Esophagus mucosa (tissue), 1 donor: ENCODE data around the gene EGFL8. TPM values are rescaled to one million over a fixed set of nuclear protein-coding genes. Genes with fewer than 3 reads are reported as not detected.

ENCODE experiments used
- ATAC-seq: fragments of 200-7000 bp; cut with Tn5 transposase; one replicate; pipeline ENCODE4 v1.9.1; 2020
- total RNA-seq: library from RNA; stranded (reverse); gene quantifications from one replicate; pipeline ENCODE4 v1.2.4, GENCODE V29; 2023
- donor health status: DM: yes; HTN: yes; CAD: no.

Gene EGFL8
- total RNA-seq, 1 donor from 2014 or later: 10.2 TPM

DNA sequence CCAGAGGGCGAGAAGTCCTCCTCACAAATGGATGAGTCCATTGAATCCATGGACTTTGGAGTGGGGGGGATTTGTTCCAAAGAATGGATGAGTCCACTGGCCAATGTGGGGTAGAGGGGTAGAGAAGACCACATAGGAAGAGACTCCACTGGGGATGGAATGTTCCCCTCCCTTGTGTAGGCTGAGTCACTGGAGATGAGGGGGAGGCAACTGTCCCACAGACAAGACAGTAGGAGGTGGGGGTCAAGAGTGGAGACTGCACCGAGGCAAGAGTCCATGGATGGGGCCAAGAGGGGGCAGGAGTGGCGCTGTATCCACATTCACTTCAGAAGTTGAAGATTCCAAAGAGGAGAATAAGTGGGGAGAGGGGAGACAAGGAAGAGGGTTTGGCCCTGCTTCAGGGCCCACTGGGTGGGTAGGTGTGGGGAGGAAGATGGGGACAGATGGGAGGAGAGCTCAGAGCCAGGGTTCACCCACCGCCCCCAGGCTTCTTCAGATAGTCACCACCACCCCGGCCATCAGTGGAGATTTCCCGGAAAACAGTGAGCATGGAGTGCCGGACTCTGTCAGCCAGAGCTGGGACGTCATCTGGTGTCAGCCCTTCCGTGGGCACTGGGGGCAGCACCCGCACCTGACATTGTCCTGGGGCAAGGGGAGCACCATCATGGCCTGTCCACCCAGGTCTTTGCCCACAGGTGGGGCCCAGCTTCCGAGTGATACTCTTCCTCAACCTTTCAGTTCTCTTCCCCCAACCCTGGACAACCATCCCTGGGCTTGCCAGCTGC, 4.6 kb downstream of the EGFL8 start:
- ATAC-seq: no peak

- no peak for ATAC-seq
Measured at GRCh38 chr6:32170294-32170693, 5.9 kb downstream of the EGFL8 start.

GRCh38 chr6:32171234-32171633, 6.8 kb downstream of the EGFL8 start:
- no peak for ATAC-seq

GRCh38 chr6:32173051-32173727, 8.8 kb downstream of the EGFL8 start:
- no peak for ATAC-seq

- no peak for ATAC-seq
Measured at GRCh38 chr6:32174416-32174815, 10.0 kb downstream of the EGFL8 start.

DNA sequence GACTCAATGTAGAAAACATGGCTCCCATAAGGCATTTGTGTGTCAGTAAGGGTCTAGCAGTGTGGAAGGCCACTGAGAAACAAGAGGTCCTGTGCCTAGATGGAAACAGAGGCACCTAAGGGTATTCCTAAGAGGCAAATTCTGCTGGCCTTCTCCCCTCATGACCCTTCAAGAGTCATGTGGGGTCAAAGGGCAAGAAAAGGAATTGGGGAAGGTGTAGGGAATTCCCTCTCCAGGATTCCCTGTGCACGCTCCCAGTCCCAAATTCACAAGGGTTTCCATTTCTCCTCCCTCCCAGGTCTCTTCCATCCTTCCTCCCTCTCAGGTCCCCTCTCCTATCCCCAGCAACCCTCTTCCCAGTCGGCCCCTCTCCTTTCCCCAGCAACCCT, 10.9 kb downstream of the EGFL8 start:
- no peak for ATAC-seq

GRCh38 chr6:32175711-32176475, 11.5 kb downstream of the EGFL8 start, which contains the start of gene AGPAT1:
AGPAT1 (minus strand) TSS chr6:32176084; CDS start chr6:32171496, 4,588 bp downstream.
- peak; percentile 56 for ATAC-seq

DNA sequence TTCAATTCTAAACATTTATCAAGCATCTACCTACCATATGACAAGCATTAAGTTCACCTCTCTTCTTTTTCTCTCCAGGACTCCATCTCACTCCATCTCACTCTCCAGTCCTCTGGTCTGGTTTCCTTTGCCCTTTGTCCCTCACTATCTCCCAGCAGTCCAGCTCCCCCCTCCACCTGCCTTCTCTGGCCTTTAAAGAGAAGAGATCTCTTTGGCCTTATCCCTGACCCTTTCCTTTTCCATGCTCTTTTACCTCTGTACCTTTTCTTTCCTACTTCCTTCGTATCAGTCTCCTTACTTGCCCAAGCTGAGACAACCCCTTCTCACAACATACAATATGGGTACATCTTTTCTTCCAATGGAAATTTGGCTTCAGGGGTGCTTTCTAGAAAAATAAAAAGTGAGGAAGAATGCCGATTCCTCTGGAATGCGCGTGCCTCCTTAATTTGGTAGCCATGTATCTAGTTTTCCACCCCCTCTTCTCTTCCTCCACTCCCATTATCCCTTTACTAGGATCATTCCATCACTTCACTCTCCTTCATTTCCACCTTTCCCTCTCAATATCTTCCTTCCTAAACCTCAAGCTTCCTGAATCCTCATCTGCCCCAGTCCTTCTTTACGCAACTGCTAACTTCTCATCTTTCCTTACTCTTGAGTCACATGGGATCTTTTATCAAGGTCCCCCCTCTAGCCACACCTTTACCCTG, 12.2 kb downstream of the EGFL8 start:
- no peak for ATAC-seq

DNA sequence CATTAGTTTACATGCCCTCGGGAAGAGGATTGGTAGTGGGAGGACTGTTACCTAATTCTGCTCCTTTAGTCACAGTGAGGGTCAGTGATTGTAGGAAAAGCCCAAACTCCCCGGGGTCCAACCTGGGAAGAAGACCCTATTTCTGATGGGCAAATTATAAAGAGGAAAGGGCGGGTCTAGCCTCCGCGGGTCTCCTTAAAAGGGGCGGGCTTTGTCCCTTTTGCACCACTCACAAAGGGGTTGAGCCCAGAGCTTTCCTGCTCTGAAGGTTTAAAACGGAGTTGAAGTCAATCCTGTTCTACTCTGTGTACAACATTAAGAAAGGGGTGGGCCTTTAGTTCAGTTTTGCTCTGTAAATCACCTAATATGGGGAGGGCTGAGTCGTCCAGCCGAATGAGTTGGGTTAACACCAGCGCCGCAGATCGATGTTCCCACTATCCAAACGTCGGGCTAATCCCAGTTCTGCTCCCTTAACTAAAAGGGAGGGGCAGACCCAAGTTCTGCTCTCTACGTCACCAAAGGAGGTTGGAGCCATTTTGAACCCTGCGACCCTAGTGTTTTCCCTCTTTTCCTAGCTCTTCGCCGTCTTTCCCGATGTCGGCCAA, 12.9 kb downstream of the EGFL8 start:
- ATAC-seq: no peak

DNA sequence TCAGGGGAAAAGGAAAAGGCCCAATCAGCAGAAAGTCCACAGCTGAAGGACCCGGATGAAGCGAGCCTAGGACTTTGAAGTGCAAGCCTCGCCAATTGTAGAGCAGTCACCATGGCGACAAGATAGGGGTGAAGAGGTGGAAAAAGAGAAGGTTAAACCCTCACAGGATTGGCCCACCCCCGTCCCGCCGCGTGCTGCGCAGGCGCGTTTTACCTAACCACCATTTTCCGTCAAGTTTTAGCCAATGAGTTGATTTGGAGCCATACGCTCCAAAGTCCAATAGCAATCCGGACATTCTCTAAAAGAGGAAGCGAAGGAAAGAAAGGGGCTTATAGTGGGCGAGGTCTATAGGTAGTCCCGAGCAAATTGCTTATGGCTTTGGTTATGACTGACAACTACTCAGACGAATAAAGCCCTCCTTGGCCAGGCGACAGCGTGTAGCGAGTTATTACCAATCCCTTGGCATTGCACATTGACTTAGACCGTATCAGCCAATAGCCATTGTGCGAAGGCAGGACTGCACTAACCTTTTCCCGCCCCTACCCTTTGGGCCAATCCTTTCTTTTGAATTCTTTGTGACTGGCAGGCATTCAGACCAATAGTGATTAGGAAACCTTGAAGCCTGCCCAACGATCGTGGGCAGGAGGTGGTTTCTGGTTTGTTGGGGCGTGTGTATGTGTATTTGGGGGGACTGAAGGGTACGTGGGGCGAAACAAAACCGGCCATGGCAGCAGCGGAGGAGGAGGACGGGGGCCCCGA, 13.6 kb downstream of the EGFL8 start, which contains the start of gene RNF5:
TSS of gene RNF5 (plus strand) at position 618 of the 759 bp plus-strand sequence. CDS start at position 725, 107 bp downstream.
- ATAC-seq: peak; percentile 89

DNA sequence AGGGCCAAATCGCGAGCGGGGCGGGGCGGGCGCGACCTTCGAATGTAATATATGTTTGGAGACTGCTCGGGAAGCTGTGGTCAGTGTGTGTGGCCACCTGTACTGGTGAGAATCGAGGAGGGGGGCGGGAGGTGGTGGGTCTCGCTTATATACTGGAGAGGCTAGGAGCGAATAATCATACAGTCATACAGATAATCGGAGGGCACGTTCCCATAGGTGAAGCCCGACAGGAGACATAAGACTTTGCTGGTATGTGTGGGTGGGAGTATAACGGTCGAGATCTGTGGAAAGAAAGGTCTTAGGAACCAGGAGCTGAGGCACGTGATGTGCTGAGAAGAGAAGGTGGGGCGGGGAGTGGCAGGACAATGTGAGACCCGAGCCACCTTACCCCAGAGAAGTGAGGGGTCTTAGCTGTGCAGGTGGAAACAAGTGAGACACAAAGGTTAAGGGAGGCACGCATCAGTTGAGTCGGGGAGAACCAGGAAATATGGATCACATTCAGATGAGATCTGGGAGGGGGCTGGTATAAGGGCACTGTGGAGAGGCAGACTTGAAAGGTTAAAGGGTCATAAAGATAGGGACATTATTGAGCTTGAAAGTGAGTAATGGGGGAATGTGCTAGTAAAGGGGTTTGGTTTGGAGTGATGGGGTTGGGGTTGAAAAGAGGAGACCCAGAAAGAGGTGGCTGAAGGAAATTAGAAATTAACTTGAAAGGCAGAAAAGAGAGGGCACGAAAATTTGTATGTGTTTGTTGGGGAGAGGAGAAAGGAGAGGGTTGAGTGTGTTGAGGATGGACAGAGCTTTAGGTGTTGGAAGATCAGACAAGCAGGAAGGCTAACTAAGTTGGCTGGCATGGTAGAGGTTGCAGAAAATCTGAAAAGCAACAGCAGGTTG, 14.4 kb downstream of the EGFL8 start:
- ATAC-seq: no peak

DNA sequence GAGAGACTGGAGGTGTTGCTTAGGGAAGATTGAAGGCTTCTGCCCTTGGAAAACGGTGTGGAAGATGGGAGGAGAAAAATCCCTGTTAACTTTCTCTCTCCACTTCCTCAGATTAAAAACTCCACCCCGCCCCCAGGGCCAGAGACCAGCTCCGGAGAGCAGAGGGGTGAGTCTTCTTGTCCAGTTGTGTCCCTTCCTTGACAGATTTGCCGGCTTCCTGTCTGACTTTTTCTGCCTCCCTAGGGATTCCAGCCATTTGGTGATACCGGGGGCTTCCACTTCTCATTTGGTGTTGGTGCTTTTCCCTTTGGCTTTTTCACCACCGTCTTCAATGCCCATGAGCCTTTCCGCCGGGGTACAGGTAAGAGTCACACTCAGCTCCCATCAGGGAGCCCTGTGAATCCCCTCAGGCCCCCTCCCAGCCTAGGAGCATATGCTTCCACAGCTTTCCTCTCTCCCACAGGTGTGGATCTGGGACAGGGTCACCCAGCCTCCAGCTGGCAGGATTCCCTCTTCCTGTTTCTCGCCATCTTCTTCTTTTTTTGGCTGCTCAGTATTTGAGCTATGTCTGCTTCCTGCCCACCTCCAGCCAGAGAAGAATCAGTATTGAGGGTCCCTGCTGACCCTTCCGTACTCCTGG, 15.5 kb downstream of the EGFL8 start:
- ATAC-seq: no peak

DNA sequence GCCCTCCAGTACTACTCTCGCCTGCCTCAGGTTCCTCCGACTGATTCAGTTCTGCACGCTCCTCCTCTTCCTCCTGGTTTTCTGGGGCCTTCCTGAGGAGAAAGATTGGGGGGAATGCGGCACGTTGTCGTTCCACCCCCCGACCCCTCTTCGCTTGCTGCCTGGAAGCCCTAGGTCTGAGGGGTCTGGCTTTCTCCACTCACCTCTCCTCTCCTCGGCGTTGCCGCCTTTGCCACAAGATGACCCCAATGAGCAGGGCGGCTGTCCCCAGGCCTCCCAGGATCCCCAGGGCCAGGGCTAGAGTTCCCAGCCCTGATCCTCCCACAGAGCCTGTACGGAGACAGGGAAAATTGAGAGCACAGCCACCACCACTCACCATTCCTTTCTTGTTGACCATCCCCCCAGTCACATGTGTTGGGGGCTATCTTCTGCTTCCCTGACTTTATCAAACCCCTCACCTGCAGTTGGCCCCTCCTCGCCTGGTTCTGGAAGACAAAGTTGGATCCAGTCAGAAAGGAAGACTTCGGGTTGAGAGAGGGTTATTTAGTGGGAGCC, 16.8 kb downstream of the EGFL8 start:
- ATAC-seq: no peak

DNA sequence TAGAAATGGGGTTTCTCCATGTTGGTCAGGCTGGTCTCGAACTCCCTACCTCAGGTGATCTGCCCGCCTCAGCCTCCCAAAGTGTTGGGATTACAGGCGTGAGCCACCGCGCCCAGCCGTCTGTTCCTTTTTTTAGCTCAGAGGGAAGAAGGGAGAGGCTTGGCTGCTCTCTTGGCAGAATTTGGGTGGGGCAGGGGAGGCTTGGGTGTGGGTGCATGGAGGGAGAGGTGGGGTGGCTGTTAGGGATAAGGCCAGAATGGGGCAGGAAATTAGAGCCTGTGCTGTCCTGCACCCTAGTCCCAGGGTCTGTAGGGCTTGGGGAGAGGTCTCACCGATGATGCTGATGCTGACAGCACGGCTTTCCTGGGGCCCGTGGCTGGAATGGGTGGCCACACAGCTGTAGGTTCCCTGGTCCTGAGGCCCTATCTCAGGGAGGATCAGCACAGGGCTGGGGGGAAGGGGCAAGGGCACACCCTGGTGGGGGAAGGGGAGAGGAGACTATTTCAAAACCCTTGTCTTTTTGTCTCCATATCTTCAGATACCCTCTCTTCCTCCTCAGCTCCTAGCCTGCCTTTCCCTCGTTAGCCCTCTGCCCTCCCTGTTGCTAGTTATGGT, 17.6 kb downstream of the EGFL8 start:
- ATAC-seq: no peak

DNA sequence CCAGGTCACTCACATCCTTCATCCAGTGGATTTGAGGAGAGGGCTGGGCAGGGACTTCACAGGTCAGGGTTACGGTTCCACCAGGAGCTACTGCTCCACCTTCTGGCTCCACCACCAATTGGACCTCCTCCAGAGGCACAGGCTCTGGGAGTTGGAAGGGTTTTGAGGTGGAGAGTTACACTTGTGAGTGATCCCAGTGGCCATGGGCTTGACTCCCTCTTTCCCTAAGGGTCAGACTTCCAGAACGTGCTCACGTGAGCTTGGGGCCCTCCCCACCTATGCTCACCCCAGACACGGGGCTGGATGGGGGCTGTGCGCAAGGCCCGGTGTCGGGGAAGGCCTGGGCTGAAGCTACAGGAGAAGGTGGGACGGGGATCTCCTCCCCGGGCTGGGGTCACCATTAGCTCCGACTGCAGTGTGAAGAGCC, 18.2 kb downstream of the EGFL8 start:
- no peak for ATAC-seq

DNA sequence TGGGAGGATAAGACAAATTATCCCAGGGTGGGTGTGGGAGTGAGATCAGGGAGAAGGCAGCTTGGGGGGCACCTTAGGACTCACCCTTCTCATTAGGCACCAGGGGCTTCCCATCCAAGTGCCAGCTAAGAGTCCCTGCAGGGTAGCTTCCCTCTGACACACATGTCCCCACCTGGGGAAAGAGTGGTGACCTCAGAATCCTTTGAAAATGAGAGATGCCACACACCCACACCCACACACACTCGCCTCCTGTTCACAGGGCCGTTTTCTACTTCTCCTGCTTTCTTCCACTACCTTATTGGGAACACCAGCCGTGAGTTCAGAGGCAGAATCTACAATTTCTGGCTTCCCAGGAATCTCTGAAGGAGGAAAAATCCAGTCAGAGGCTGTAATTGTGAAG, 18.6 kb downstream of the EGFL8 start:
- no peak for ATAC-seq

GRCh38 chr6:32183483-32184083, 19.2 kb downstream of the EGFL8 start:
- ATAC-seq: no peak

DNA sequence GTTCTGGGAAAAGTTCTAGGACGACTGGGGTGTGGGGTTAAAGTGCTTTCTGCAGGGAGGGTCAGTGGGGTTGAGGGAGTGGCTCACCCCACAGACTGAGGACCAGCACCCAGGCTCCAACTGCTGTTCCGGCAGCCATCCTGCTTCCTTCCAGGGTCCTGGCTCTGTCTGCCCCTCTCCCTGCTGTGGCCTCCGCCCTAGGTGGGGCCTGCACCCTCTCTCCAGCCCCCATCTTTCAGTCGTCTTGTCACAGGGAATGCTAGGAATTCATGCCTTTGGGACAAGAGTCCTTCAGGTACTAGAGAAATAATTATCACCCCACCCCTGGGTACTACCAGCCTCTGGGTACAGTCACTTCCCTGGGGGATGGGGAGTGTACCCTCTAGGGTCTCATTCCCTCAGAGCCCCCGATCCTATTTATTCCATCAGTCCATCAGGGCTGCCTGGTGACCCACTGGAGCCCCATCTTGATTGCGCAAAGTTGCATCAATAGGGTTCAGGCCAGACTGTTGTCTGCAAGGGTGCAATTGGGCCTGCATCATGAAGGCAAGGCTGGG, 19.8 kb downstream of the EGFL8 start, which contains the start of gene AGER:
TSS of gene AGER (minus strand) at position 170 of the 557 bp plus-strand sequence. CDS start at position 139, 31 bp downstream.
- no peak for ATAC-seq
